GM12878 (cell line): ENCODE data around the gene NCBP1.
"Not testable (repeated sequence)": the region's sequence is repeated elsewhere in the genome, so short reads cannot be mapped to it uniquely, and the experiment has no call there.

Experiments used
- MAX ChIP-seq: IDR thresholded peaks from 2 replicates; pipeline ENCODE4 v1.6.1; 2012; ENCODE audit warnings: low read depth, low read length, improper control_type of control experiment
- POLR2AphosphoS5 ChIP-seq: IDR thresholded peaks from 2 replicates; pipeline ENCODE4 v1.6.1; 2011; ENCODE audit warnings: mild to moderate bottlenecking, low read length, inconsistent platforms

DNA sequence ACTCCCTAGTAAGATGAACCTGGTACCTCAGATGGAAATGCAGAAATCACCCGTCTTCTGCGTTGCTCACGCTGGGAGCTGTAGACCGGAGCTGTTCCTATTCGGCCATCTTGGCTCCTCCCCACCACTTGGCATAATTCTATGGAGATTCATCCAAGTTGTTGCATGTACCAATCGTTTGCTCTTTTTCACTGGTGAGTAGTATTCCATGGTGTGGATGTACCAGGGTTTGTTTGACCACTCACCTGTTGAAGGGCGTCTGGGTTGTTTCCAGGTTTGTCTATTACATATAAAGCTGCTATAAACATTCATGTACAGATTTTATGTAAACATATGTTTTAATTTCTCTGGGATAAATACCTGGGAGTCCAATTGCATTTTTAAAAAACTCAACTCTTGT is 46.7 kb upstream of the NCBP1 start:
- TF ChIP-seq MAX, POLR2AphosphoS5: not testable (repeated sequence)
